ENCODE results near the gene JAM2. TPM values are rescaled to one million over a fixed set of nuclear protein-coding genes. Genes with fewer than 3 reads are reported as not detected.
A peak's percentile ranks its signal among the peaks of the same experiment; 100 is the strongest.

Gene JAM2
- polyA plus RNA-seq, 3 donors = 0.01 TPM; not detected in 2

GRCh38 chr21:25722631-25723030 is 83.6 kb downstream of the JAM2 start:
- H3K27me3 Mint-ChIP-seq (ENCODE audit: low read depth in 3 of 3) = no peaks in the 10 kb centered on the region
- Histone ChIP-seq H3K27ac (ENCODE audit: low read depth in 1 of 2, low read length in 2 of 2) (peak overlapping the region in 1 of 2 donors; percentile 68), H3K27me3 (ENCODE audit: control insufficient read depth in 2 of 2, insufficient read depth in 2 of 2, low read length in 2 of 2) (no peaks in the 10 kb centered on the region), H3K9me3 (replicated peaks in 1 of 2; ENCODE audit: control insufficient read depth in 1 of 2, insufficient read depth in 1 of 2, low read length in 2 of 2) (no peaks in the 10 kb centered on the region), H3K79me2 (ENCODE audit: insufficient read depth, low read length) (peaks cover 10% of the 10 kb centered on the region), H3K36me3 (replicated peaks in 1 of 2; ENCODE audit: control insufficient read depth in 1 of 2, insufficient read depth in 2 of 2, low read length in 2 of 2) (peaks cover 55 to 74% of the 10 kb centered on the region in 2 donors), H3K9ac (ENCODE audit: insufficient read depth, low read length, poor library complexity, severe bottlenecking) (no peak overlapping the region), H4K20me1 (ENCODE audit: insufficient read depth, low read length) (no peaks in the 10 kb centered on the region), H2AFZ (ENCODE audit: insufficient read depth, low read depth, low read length, poor library complexity, severe bottlenecking) (no peak overlapping the region), H3K4me3 (replicated peaks in 1 of 3; ENCODE audit: low read depth in 2 of 3, low read length in 3 of 3) (no peak overlapping the region), H3K4me1 (ENCODE audit: control insufficient read depth in 1 of 2, insufficient read depth in 2 of 2, low read length in 2 of 2) (peaks cover 7 to 13% of the 10 kb centered on the region in 2 donors), H3K4me2 (replicated peaks; ENCODE audit: extremely low read depth, low read length, poor library complexity, severe bottlenecking) (no peak overlapping the region)
- WGBS (ENCODE audit: insufficient coverage) = 0% methylated on average over 2 of the region's 3 CpGs
- H3K36me3 Mint-ChIP-seq = peaks cover 58 to 70% of the 10 kb centered on the region in 2 donors
- H3K9me3 Mint-ChIP-seq = no peaks in the 10 kb centered on the region
- peaks cover 21% of the 10 kb centered on the region for H3K4me1 Mint-ChIP-seq
- TF ChIP-seq CTCF (IDR thresholded peaks at IDR 0.05) = no peak
- DNase-seq = peak; percentile 38 to 67 (median 38)
- intact Hi-C loops (cut with micrococcal nuclease) = no loop called here
- H3K27ac Mint-ChIP-seq = peak overlapping the region in 6 of 7 donors; percentile 2 to 78 (median 50)
- H3K4me3 Mint-ChIP-seq = no peak overlapping the region

GRCh38 chr21:25732091-25732760 is 93.2 kb downstream of the JAM2 start:
- H3K4me1 Mint-ChIP-seq = peaks cover 27% of the 10 kb centered on the region
- Histone ChIP-seq H3K27ac (ENCODE audit: low read depth in 1 of 2, low read length in 2 of 2) (no peak overlapping the region), H3K4me1 (ENCODE audit: control insufficient read depth in 1 of 2, insufficient read depth in 2 of 2, low read length in 2 of 2) (peaks cover 20 to 30% of the 10 kb centered on the region in 2 donors), H4K20me1 (ENCODE audit: insufficient read depth, low read length) (peaks cover 31% of the 10 kb centered on the region), H2AFZ (ENCODE audit: insufficient read depth, low read depth, low read length, poor library complexity, severe bottlenecking) (no peak overlapping the region), H3K9me3 (replicated peaks in 1 of 2; ENCODE audit: control insufficient read depth in 1 of 2, insufficient read depth in 1 of 2, low read length in 2 of 2) (no peaks in the 10 kb centered on the region), H3K4me3 (replicated peaks in 1 of 3; ENCODE audit: low read depth in 2 of 3, low read length in 3 of 3) (no peak overlapping the region), H3K36me3 (replicated peaks in 1 of 2; ENCODE audit: control insufficient read depth in 1 of 2, insufficient read depth in 2 of 2, low read length in 2 of 2) (peaks cover 28 to 31% of the 10 kb centered on the region in 2 donors), H3K4me2 (replicated peaks; ENCODE audit: extremely low read depth, low read length, poor library complexity, severe bottlenecking) (no peak overlapping the region), H3K9ac (ENCODE audit: insufficient read depth, low read length, poor library complexity, severe bottlenecking) (no peak overlapping the region), H3K79me2 (ENCODE audit: insufficient read depth, low read length) (peaks cover 84% of the 10 kb centered on the region), H3K27me3 (ENCODE audit: control insufficient read depth in 2 of 2, insufficient read depth in 2 of 2, low read length in 2 of 2) (no peaks in the 10 kb centered on the region)
- intact Hi-C loops (cut with micrococcal nuclease) = loop anchor here in 1 of 2 donors (10.0 kb wide), 1 partner anchor 277 kb away; no protein-coding TSS in a partner anchor
- no peak overlapping the region for H3K4me3 Mint-ChIP-seq
- TF ChIP-seq CTCF (IDR thresholded peaks at IDR 0.05) = no peak
- peak overlapping the region in 4 of 7 donors; percentile 10 to 53 (median 42) for H3K27ac Mint-ChIP-seq
- H3K9me3 Mint-ChIP-seq = no peaks in the 10 kb centered on the region
- DNase-seq = no peak
- H3K36me3 Mint-ChIP-seq = peaks cover 29 to 43% of the 10 kb centered on the region in 2 donors
- H3K27me3 Mint-ChIP-seq (ENCODE audit: low read depth in 3 of 3) = no peaks in the 10 kb centered on the region
- no CpG with 5 or more reads among the region's 6 CpGs for WGBS (ENCODE audit: insufficient coverage)
